Liver (tissue), 3 donors: ENCODE data around the gene PPP4R1.
"Not testable (repeated sequence)": the region's sequence is repeated elsewhere in the genome, so short reads cannot be mapped to it uniquely, and the experiment has no call there.

Experiments
- ATF3 ChIP-seq: IDR thresholded peaks from 2 replicates; pipeline ENCODE4 v1.6.1; 2016; ENCODE audit warnings: antibody characterized with exemption
- EGR1 ChIP-seq, 2 donors: IDR thresholded peaks; 2 replicates each; pipeline ENCODE4 v1.6.1; 2016 to 2018; ENCODE audit warnings: antibody characterized with exemption in 2 of 2, low read depth in 2 of 2
- GABPA ChIP-seq, 2 donors: IDR thresholded peaks in 1 of 2; conservative IDR thresholded peaks in 1 of 2; 2 replicates each; pipeline ENCODE4 v1.6.1; 2016; ENCODE audit warnings: antibody characterized with exemption in 2 of 2, mild to moderate bottlenecking in 1 of 2, moderate library complexity in 1 of 2
- HNF4A ChIP-seq, 2 donors: conservative IDR thresholded peaks; 2 replicates each; pipeline ENCODE4 v1.6.1; 2016; ENCODE audit warnings: antibody characterized with exemption in 2 of 2, mild to moderate bottlenecking in 2 of 2
- JUND ChIP-seq, 2 donors: IDR thresholded peaks; 2 replicates each; pipeline ENCODE4 v1.6.1; 2016; ENCODE audit warnings: antibody characterized with exemption in 2 of 2
- MAX ChIP-seq: IDR thresholded peaks from 2 replicates; pipeline ENCODE4 v1.6.1; 2016; ENCODE audit warnings: antibody characterized with exemption
- RAD21 ChIP-seq, 2 donors: IDR thresholded peaks; 2 replicates each; pipeline ENCODE4 v1.6.1; 2016; ENCODE audit warnings: antibody characterized with exemption in 2 of 2, mild to moderate bottlenecking in 2 of 2
- SP1 ChIP-seq: IDR thresholded peaks from 2 replicates; pipeline ENCODE4 v1.6.1; 2018; ENCODE audit warnings: antibody characterized with exemption, mild to moderate bottlenecking
- TAF1 ChIP-seq: conservative IDR thresholded peaks from 2 replicates; pipeline ENCODE4 v1.6.1; 2016; ENCODE audit warnings: antibody characterized with exemption, mild to moderate bottlenecking
- YY1 ChIP-seq: IDR thresholded peaks from 2 replicates; pipeline ENCODE4 v1.6.1; 2016; ENCODE audit warnings: antibody characterized with exemption, mild to moderate bottlenecking
- TF ChIP-seq, protein P1 (sequence below): fragments of 150-350 bp; IDR thresholded peaks from 2 replicates; pipeline ENCODE4 v1.5.1; 2017; ENCODE audit warnings: improper control_type of control experiment, low read depth, low read length; ENCODE audit not compliant: missing input control
- TF ChIP-seq, protein P2 (sequence below): IDR thresholded peaks from 2 replicates; pipeline ENCODE4 v1.6.1; 2016; ENCODE audit warnings: antibody characterized with exemption, mild to moderate bottlenecking
- TF ChIP-seq, protein P3 (sequence below): IDR thresholded peaks from 2 replicates; pipeline ENCODE4 v1.6.1; 2016; ENCODE audit warnings: antibody characterized with exemption
- donor health status: healthy.
- donor health status: healthy.

DNA sequence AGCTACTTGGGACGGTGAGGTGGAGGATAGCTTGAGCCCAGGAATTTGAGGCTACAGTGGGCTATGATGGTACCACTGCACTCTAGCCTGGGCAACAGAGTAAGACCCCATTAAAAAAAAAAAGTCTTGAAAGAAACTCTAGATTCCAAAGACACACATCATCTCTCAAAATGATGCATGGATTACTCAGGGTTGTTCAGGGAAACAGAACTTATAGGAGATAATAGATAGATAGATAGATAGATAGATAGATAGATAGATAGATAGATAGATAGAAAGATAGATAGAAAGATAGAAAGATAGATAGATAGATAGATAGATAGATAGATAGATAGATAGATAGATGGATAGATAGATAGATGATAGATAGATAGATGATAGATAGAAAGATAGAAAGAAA, 26.7 kb upstream of the PPP4R1 start:
- TF ChIP-seq, protein P1, sequence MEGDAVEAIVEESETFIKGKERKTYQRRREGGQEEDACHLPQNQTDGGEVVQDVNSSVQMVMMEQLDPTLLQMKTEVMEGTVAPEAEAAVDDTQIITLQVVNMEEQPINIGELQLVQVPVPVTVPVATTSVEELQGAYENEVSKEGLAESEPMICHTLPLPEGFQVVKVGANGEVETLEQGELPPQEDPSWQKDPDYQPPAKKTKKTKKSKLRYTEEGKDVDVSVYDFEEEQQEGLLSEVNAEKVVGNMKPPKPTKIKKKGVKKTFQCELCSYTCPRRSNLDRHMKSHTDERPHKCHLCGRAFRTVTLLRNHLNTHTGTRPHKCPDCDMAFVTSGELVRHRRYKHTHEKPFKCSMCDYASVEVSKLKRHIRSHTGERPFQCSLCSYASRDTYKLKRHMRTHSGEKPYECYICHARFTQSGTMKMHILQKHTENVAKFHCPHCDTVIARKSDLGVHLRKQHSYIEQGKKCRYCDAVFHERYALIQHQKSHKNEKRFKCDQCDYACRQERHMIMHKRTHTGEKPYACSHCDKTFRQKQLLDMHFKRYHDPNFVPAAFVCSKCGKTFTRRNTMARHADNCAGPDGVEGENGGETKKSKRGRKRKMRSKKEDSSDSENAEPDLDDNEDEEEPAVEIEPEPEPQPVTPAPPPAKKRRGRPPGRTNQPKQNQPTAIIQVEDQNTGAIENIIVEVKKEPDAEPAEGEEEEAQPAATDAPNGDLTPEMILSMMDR, result not testable (repeated sequence)
- not testable (repeated sequence) for TF ChIP-seq EGR1 (IDR thresholded peaks at IDR 0.05; ENCODE audit: low read depth in 2 of 2); TAF1; GABPA (IDR thresholded peaks at IDR 0.05 in 1 of 2, conservative IDR thresholded peaks at IDR 0.05 in 1 of 2); HNF4A (conservative IDR thresholded peaks at IDR 0.05); JUND (IDR thresholded peaks at IDR 0.05); ATF3; YY1; SP1; RAD21 (IDR thresholded peaks at IDR 0.05); MAX
- TF ChIP-seq, protein P2, sequence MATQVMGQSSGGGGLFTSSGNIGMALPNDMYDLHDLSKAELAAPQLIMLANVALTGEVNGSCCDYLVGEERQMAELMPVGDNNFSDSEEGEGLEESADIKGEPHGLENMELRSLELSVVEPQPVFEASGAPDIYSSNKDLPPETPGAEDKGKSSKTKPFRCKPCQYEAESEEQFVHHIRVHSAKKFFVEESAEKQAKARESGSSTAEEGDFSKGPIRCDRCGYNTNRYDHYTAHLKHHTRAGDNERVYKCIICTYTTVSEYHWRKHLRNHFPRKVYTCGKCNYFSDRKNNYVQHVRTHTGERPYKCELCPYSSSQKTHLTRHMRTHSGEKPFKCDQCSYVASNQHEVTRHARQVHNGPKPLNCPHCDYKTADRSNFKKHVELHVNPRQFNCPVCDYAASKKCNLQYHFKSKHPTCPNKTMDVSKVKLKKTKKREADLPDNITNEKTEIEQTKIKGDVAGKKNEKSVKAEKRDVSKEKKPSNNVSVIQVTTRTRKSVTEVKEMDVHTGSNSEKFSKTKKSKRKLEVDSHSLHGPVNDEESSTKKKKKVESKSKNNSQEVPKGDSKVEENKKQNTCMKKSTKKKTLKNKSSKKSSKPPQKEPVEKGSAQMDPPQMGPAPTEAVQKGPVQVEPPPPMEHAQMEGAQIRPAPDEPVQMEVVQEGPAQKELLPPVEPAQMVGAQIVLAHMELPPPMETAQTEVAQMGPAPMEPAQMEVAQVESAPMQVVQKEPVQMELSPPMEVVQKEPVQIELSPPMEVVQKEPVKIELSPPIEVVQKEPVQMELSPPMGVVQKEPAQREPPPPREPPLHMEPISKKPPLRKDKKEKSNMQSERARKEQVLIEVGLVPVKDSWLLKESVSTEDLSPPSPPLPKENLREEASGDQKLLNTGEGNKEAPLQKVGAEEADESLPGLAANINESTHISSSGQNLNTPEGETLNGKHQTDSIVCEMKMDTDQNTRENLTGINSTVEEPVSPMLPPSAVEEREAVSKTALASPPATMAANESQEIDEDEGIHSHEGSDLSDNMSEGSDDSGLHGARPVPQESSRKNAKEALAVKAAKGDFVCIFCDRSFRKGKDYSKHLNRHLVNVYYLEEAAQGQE, result not testable (repeated sequence)
- TF ChIP-seq, protein P3, sequence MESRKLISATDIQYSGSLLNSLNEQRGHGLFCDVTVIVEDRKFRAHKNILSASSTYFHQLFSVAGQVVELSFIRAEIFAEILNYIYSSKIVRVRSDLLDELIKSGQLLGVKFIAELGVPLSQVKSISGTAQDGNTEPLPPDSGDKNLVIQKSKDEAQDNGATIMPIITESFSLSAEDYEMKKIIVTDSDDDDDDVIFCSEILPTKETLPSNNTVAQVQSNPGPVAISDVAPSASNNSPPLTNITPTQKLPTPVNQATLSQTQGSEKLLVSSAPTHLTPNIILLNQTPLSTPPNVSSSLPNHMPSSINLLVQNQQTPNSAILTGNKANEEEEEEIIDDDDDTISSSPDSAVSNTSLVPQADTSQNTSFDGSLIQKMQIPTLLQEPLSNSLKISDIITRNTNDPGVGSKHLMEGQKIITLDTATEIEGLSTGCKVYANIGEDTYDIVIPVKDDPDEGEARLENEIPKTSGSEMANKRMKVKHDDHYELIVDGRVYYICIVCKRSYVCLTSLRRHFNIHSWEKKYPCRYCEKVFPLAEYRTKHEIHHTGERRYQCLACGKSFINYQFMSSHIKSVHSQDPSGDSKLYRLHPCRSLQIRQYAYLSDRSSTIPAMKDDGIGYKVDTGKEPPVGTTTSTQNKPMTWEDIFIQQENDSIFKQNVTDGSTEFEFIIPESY, result not testable (repeated sequence)
